GM21786 (cell line): ENCODE data around the gene GSTT2.
"Not testable (repeated sequence)": the region's sequence is repeated elsewhere in the genome, so short reads cannot be mapped to it uniquely, and the experiment has no call there.

ENCODE experiments used
- ATAC-seq: cut with Tn5 transposase; IDR thresholded peaks from one replicate; pipeline ENCODE4 v1.9.1; 2021; ENCODE audit not compliant: unreplicated experiment

GSTT2 gene

DNA sequence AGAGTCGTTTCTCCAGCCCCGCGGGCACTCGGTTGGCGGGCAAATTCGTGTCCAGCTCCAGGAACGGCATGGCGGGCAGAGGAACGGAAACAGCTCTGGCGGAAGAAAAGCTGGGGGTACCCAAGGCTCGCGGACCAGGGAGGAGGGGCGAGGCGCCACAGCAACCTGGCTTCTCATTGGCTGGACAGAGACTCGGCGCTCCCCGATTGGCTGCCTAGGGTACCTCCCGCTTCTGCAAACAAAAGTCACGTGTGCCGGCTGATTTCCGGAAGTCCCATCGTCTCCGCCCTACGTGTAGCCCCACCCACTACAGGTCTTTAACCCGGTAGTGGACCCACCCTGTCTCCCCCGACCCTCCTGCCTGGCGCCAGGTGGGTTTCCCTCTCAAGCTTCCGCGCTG is 5.6 kb upstream of the GSTT2 start, which contains the start of gene DDT:
Gene DDT, minus strand, starts transcription at position 97 of the 400 bp plus-strand sequence. Its CDS starts 27 bp downstream, at position 70.
- peak; percentile 97 for ATAC-seq

DNA sequence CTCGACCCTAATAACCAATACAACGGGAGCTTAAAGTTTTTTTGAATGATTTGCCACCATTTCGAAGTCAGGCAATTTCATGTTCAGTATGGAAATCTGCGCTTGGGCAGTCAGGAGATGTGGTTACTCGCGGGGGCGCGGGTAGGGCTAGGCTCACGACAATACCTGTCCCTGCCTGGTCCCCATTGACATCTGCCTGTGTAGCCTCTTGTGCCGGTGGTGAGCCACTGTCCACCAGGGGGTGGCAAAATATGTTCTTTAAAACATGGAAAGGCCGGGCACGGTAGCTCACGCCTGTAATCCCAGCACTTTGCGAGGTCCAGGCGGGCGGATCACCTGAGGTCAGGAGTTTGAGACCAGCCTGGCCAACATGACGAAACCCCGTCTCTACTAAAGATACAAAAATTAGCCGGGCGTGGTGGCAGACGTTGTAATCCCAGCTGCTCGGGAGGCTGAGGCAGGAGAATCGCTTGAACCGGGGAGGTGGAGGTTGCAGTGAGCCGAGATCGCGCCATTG is 5.0 kb upstream of the GSTT2 start:
- not testable (repeated sequence) for ATAC-seq

DNA sequence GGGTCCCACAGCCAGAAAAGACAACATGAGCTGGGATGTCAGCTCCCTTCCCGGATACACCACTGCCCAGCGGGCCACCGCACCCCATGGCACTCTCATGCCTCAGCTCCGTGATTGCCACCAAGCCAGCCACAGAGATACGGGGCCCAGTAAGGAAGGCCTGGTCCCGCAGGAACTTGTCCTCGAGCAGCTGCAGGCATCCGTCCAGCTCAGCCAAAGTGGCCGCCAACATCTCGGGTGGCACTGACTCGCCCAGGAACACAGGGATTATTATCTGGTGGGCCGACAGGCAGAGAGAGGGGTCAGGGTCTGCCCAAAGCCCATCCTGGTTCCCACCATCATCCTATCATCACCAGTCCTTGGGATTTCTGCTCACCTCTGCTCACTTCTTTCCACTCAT is 2.6 kb upstream of the GSTT2 start:
- not testable (repeated sequence) for ATAC-seq

DNA sequence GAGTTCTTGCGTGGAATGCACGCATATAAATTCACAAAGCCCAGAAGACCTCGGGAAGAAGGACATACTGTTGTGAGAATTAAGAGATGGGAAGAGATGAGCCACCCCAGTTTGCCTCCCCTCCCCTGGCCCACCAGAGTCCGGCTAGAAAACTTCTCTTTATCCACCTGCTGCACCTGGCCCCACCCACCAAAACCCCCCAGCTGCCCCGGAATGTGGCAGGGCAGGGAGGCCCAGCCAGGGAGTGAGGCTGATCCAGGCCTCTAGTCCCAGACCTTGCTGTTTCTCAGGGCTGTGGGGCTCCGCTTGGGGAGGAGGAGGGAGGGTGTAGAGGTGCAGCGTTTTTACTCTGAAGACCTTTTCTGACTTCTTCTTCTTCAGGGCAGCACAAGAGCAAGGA is 633 bp downstream of the GSTT2 start:
- ATAC-seq: not testable (repeated sequence)

DNA sequence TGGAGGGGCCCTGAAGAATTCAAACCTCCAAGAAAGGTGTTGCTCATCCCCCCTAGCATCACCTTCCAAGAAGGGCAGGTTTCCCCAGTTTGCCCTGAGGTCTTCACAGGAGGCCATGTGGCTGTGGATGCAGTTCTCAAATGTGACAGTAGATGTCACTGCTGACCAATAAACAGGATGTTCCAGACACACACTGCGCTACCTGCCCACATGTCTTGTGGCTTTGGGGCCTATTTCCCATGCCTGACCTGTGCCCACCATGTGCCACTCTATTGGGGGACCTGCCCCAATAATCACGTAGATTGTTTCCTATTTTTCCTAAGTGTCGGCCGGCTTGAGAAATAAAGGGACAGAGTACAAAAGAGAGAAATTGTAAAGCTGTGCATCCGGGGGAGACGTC is 4.5 kb downstream of the GSTT2 start:
- no peak for ATAC-seq

DNA sequence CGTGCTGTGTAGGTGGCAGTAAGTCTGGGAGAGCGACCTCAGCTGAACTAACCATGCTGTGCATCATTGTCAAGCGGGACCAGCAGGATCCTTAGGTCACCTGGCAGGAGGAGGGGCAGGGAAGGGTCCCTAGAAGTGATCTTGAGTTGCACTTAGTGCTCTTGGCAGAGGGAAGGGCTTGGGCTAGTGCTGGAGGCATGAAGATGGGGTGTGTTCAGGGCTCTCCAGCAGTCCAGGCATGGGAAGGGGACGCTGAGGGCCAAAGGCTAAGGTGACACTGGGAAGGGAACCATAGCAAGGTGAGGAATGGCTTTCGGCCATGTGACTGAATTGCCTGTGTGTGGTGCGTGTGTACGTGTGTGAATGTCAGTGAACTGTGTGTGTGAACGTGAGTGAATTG is 6.2 kb downstream of the GSTT2 start:
- ATAC-seq: not testable (repeated sequence)

DNA sequence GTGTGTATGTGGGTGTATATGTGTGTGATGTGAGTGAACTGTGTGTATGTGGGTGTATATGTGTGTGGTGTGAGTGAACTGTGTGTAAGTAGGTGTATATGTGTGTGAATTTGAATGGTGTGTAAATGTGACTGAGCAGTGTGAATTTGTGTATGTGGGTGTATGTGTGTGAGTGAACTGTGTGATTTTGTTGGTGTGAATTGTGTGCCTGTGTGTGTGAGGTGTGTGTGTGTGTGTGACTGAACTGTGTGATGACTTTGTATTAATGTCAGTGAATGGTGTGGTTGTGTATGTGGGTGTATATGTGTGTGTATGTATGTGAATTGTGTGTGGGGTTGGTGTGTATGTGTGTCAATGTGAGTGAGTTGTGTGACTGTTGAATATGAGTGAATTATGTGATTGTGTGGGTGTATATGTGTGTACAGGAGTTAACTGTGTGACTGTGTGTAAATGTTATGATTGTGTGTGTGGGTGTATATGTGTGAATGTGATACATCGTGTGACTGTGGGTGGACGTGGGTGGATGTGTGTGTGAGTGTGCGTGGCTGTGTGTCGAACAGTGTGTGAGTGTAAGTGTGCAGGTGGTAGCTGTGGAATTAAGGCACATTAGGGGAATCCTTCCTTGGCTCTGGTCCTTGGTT is 6.7 kb downstream of the GSTT2 start:
- ATAC-seq: not testable (repeated sequence)

DNA sequence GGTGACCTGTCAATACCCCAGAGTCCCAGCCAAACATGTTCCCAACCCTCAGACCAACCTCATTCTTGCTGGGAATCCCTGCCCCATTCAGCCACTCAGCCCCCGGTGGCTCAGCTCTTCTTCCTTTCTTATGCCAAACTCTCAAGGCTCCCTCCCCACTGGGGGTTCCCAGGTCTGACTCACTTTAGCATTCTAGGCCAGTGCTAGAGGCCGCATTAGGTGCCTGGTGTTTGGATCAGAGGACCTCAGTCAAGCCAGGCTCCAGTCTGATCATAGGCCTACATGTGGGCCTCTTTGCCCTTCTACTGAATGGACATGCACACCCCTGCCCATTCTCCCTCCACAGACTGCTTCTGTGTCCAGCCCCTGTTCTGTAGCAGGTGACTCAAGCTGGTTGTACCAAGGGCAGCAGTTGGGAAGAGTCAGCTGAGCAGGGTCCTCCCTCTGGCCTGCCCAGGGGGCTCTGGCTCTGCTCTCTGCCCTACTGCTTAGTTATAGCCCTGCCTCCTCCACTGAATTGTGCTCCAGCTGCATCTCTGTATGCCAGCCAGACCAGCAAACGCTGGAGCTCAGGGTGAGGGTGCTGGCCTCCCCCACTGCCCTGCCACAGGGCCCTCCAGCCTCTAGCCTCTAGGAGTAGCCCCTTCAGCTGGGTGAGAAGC is 9.8 kb downstream of the GSTT2 start:
- ATAC-seq: not testable (repeated sequence)

DNA sequence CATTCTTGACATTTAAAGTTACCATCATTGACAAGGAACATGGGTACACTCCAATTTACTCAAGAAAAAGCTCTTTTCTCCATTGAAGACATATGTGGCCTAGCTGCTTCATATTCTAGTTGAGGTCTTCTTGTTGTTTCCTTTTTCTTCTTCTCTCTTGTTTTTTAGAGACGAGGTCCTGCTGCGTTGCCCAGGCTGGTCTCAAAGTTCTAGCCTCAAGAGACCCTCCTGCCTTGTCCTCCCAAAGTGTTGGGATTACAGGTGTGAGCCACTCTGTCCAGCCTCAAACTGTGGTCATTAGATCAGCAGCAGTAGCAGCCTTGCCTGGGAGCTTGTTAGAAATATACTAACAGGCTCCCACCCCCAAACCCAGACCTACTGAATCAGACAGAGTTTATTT is 13.1 kb downstream of the GSTT2 start:
- ATAC-seq: not testable (repeated sequence)

DNA sequence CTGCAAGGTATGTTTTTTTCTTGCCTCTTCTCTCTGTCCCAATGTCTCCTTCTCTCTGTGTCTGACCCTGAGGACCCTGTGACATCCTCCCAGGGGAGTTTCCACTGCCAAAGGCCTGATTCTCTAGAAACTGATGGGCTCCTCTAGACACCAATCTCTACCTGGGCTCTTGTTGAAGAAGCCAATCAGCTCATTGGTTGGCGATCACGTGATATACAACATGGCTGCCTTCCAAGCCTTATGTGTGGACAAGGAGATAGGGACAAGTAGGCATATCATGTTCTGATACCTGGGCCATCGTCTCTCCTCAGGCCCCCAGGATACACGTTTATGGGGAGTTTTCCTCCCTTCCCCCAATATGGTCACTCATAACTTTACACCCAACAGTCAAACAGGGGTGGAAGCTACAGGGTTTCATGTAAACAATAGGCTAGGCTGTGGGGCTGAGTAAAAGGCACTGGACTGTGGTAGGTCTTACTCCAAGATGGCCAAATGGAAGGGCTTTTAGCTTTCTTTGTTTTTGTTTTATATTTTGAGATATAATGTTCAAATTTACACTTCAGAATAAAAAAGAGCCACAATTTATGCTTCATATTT is 13.7 kb downstream of the GSTT2 start:
- ATAC-seq: not testable (repeated sequence)

DNA sequence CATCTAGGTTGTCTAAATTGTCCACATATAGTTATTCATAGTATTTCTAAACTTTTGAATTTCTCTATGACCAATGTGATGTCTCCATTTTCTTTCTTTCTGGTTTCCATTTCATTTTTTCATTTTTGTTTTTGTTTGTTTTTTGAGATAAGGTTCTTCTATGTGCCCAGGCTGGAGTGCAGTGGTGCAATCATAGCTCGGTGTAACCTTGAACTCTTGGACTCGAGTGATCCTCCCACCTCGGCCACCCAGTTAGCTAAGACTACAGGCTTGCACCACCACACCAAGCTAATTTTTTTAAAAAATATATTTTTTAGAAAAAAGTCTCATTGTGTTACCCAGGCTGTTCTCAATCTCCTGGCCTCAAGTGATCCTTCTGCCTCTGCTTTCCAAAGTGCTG is 17.2 kb downstream of the GSTT2 start:
- no peak for ATAC-seq

DNA sequence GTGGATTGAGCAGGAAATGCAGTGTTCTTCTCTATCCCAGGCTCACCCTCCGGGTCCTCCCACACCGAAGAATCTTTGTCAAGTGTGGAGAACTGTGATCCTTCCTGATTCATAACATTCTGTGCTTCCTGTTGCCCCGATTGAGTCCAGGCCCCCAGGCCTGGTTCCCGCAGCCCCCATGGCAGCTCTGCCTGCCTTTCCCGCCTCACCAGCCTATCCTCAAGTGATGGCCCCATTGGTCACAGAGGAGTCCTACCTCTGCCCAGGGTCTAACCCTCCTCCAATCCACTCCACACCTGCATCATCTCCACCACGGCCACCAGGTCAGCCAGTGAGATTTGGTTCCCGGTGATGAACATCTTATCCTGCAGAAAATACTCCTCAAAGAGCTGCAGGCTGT is 19.8 kb downstream of the GSTT2 start:
- not testable (repeated sequence) for ATAC-seq

DNA sequence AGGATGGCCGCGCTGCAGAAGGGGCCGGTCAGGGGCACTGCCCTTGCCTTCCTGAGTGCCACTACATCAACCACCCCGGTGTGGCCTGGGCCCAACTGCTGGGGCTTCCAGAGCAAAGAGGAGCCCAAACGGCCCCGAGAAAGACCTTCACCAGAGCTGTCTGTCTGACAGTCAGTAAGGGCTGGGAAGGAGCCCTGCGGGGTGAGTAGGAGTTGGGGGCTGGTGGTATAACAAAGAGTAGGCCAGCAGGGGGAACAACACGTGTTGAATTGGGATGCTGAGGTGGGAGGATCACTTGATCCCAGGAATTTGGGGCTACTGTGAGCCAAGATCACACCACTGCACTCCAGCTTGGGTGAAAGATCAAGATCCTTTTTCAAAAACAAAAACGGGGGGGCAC is 21.4 kb downstream of the GSTT2 start:
- ATAC-seq: no peak

DNA sequence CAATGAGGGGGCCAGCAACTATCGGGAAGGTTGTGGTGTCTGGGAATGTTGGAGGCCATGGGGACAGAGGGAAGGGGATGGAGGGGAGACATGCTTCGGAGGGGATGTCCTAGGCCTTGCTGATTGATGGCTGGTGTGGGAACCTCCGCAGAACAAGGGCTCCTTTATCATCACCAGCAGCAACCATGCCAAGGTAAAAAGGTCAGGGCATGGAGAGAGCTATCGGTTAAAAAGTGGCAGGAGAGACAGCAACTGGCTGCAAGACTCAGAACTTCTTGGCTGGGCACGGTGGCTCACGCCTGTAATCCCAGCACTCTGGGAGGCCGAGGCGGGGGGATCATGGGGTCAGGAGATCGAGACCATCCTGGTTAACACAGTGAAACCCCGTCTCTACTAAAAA is 22.3 kb downstream of the GSTT2 start:
- ATAC-seq: no peak

DNA sequence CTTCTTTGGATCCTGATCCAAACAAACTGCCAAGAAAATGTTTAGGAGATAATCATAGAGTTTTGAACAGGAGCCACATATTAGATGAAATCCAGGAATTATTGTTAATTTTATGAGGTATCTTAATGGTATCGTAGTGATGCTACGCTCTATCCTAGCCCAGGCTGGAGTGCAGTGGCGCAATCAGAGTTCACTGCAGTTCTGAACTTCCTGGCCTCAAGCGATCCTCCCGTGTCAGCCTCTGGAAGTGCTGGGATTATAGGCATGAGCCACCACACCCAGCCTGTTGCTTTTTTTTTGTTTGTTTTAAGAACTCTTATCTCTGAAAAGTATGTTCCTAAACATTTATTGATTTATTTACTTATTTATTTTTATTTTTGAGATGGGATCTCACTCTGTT is 22.9 kb downstream of the GSTT2 start:
- no peak for ATAC-seq

DNA sequence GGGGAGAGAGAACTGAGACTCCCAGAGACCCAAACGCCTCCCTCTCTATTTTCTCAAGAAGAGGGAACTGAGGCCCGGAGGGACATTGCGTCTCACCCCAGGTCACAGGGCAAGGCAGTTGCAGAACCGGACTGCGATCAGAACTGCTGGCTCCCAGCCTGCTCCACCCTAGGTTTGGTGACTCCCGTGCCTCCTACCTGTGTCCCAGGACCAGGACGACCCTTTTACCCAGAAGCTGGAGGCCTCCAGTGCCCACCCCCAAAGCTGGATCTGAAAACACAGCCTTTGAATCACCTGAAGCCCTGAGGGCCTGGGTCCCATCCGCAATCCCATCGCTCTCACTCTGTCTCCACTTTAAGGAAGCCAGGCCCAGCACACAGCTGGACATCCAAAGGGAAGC is 24.0 kb downstream of the GSTT2 start:
- no peak for ATAC-seq

DNA sequence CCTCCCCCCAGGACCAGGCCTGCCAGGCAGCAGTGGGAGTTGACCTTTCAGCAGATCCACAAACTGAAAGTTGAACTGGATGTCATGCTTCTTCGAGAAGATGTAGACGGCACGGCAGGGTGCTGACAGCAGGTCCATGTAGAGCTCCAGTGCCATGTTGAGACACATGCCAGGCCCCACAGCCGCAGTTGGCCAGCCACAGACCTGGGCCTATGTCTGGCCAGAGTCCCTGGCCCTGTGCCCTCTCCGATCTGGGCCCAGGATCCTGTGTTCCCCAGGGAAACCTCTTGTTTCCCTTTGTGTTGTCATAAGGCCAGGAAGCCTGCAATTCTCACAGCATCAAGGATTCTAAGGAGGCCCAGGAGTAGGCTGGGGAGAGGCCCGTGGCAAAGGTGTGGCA is 25.3 kb downstream of the GSTT2 start, which contains the start of gene GSTT4:
Gene GSTT4, minus strand, starts transcription at position 253 of the 400 bp plus-strand sequence. Its CDS starts 97 bp downstream, at position 156.
- ATAC-seq: no peak

DNA sequence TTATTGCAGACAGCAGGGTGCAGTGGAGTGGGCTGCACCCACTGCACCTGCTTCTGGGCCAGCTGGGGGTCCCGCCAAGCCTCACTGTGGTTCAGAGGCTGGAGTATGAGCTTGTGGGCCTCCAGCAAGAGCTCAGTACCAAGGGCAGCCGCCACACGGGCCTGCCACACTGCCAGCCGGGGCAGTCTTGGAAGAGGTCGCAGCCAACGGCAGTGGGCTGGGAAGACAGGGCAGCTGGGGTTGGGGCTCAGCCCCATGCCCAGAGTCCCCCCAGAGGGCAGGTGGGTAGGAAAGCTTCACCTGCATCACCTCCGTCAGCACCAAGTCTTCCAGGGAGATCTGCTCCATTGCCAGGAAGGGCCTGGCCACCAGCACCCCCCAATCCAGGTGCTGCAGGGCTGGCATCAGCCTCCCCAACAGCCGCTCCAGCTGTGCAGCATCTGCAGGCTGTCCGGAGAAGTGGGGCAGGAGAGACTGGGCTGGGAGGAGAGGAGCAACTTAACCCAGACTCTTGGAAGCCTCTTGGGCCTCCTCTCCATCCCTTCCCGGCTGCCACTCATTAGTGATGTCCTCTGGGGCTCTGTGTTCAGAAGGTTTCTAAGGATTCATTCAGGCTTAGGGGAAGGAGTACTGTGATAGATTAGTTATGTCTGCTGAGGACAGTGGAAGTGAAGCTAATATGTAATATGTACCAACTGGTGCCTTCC is 26.4 kb downstream of the GSTT2 start:
- no peak for ATAC-seq

DNA sequence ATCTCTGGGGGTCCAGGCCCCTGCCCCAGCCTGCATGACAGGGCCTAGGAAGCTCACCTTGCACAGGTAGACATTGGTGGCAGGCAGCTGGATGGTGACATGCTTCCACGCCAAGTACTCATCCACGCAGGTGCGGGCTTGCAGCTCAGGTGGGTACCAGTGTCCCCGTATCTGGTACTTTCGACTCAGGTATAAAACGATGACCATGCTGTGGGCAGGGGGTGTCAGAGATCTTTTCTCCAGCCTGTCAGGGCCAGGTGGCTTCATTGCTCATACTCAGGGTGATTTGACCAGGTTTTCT is 26.9 kb downstream of the GSTT2 start:
- ATAC-seq: no peak

DNA sequence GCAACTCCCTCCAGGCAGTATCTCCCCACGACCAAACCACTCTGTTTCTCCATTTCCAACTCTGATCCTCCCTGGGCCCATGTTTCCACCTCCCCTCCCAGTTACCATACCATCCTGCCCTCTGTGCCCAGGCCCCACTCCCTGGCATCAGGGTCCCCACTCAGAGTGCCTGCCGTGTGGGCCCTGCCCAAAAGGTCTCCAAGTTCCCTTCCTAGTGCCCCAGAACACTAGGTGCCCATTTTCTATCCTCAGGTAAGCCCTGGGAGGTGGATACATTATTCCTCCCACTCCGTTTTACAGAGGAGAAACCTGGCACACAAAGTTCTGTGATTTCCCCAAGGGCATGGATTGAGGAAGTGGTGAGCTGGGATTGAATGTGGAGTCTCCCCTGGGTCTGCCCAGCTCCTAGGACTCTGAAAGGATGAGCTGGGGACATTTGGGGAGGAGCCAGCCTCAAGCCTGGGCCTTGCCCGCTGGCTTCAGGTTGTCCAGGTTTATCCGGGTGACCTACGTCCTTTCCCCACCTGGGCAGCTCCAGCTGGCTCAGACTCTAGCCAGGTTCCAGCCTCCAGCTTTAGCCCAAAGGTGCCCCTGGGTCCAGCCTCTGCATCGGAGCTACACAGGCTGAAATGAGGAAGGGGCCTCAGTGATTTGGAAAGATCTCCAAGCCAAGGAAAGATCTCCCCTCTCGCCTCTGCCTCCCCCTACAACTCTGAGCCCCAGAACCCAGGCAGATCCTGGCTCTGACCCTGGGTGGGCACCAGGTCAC is 27.5 kb downstream of the GSTT2 start:
- ATAC-seq: no peak

DNA sequence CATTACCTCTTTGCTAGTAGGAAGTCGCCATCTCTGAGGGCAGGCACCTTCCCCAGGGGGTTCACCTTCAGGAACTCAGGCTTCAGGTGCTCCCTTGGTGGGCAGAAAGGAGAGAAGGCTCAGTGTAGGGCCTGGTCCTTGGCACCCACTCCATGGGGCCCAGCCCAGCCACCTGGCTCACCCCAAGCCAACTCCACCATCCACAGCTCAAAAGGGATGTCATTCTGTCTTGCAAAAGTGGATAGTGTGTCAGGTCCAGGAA is 28.0 kb downstream of the GSTT2 start:
- no peak for ATAC-seq
